Measurements from ENCODE around the gene BMPR1A.
A peak's percentile ranks its signal among the peaks of the same experiment; 100 is the strongest.

DNA sequence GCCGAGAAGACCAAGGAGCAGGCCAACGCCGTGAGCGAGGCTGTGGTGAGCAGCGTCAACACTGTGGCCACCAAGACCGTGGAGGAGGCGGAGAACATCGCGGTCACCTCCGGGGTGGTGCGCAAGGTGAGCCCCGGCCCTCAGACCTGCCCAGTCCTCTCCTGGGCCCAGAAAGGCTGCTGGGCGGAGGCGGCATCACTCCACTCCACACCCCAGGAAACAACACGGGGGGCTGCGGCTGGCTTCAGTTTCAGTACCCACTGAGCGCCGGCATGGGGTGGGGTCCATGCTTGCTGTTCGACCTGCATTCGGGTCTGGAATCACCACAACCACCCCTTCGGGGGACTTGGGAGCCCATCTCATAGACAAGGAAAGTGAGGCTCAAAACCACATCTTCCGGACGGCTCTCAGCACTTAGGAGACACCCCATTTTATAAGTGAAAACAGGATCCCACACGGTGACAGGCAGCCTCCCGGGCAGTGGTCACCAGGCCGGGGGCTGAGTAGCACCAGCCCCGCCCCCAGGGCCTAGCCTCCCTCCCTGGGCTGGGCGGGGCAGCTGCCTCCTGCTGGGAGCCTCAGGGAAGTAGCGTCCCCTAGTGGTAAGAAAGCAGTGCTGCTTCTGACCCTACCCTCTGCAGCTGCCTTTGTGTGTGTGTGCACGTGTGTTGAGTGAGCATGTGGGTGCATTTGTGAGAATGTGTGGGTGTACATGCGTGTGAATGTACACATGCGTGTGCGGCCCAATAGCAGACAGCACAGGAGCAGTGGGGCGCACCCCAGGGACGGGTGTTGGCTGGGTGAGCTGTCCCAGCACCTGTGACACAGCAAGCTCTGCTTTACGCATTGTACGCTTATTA, 203.8 kb downstream of the BMPR1A start:
- TF ChIP-seq, protein P1, sequence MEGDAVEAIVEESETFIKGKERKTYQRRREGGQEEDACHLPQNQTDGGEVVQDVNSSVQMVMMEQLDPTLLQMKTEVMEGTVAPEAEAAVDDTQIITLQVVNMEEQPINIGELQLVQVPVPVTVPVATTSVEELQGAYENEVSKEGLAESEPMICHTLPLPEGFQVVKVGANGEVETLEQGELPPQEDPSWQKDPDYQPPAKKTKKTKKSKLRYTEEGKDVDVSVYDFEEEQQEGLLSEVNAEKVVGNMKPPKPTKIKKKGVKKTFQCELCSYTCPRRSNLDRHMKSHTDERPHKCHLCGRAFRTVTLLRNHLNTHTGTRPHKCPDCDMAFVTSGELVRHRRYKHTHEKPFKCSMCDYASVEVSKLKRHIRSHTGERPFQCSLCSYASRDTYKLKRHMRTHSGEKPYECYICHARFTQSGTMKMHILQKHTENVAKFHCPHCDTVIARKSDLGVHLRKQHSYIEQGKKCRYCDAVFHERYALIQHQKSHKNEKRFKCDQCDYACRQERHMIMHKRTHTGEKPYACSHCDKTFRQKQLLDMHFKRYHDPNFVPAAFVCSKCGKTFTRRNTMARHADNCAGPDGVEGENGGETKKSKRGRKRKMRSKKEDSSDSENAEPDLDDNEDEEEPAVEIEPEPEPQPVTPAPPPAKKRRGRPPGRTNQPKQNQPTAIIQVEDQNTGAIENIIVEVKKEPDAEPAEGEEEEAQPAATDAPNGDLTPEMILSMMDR (IDR thresholded peaks at IDR 0.05; ENCODE audit: insufficient read depth, low read length), result peak; percentile 91
- TF ChIP-seq POLR2AphosphoS5 (IDR thresholded peaks at IDR 0.05; ENCODE audit: low read depth), result no peak
- TF ChIP-seq, protein P2, sequence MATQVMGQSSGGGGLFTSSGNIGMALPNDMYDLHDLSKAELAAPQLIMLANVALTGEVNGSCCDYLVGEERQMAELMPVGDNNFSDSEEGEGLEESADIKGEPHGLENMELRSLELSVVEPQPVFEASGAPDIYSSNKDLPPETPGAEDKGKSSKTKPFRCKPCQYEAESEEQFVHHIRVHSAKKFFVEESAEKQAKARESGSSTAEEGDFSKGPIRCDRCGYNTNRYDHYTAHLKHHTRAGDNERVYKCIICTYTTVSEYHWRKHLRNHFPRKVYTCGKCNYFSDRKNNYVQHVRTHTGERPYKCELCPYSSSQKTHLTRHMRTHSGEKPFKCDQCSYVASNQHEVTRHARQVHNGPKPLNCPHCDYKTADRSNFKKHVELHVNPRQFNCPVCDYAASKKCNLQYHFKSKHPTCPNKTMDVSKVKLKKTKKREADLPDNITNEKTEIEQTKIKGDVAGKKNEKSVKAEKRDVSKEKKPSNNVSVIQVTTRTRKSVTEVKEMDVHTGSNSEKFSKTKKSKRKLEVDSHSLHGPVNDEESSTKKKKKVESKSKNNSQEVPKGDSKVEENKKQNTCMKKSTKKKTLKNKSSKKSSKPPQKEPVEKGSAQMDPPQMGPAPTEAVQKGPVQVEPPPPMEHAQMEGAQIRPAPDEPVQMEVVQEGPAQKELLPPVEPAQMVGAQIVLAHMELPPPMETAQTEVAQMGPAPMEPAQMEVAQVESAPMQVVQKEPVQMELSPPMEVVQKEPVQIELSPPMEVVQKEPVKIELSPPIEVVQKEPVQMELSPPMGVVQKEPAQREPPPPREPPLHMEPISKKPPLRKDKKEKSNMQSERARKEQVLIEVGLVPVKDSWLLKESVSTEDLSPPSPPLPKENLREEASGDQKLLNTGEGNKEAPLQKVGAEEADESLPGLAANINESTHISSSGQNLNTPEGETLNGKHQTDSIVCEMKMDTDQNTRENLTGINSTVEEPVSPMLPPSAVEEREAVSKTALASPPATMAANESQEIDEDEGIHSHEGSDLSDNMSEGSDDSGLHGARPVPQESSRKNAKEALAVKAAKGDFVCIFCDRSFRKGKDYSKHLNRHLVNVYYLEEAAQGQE (IDR thresholded peaks at IDR 0.05; ENCODE audit: insufficient replicate concordance, low read depth), result no peak
- no peak for TF ChIP-seq GABPA (IDR thresholded peaks at IDR 0.05; ENCODE audit: low read depth)
